HG03159 (cell line): ENCODE results near the gene NDUFB10.
"Not testable (repeated sequence)": the region's sequence is repeated elsewhere in the genome, so short reads cannot be mapped to it uniquely, and the experiment has no call there.

ENCODE experiments used
- ATAC-seq: cut with Tn5 transposase; IDR thresholded peaks from one replicate; pipeline ENCODE4 v1.9.1; 2021; ENCODE audit warnings: mild to moderate bottlenecking, moderate library complexity; ENCODE audit not compliant: unreplicated experiment

Gene NDUFB10

GRCh38 chr16:1944612-1945199 lies 14.6 kb upstream of the NDUFB10 start:
- ATAC-seq = no peak

DNA sequence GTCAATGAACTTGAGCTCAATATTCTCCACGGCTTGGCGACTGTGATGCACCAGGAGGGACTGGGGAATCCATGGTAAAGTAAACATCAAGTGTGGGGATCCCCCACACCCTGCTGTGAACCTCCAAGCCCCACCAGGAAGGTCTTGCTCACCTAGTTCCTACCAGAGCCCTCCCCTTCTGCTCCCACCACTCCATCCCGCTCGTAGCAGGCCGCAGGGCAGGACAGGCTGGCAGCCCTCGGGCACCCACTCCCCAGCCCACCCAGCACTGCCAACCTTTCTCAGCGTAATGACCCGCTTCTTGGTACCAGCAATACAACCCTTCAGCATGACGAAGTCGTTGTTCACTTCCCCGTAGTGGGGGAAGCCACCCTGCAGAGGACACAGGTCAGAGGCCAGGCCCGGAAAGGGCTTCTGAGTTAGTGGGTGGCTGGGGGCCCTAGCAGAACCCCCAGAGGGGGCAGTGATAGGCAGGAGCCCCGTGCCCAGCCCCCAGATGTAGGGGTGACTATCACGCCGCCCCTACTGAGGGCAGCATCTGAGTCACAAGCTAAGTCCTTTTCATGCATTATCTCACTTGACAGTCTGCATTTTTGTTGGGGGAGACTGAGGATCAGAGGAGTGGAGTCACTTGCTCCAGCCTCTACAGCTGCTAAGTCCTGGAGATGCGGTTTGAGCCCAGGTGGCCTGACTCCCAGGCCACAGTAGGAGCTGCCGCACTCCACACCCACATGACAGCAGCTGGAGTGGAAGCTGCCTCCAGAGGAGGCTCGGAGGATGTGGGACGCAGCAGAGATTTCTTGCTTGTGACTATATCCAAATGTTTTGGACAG lies 13.6 kb upstream of the NDUFB10 start:
- ATAC-seq = no peak

DNA sequence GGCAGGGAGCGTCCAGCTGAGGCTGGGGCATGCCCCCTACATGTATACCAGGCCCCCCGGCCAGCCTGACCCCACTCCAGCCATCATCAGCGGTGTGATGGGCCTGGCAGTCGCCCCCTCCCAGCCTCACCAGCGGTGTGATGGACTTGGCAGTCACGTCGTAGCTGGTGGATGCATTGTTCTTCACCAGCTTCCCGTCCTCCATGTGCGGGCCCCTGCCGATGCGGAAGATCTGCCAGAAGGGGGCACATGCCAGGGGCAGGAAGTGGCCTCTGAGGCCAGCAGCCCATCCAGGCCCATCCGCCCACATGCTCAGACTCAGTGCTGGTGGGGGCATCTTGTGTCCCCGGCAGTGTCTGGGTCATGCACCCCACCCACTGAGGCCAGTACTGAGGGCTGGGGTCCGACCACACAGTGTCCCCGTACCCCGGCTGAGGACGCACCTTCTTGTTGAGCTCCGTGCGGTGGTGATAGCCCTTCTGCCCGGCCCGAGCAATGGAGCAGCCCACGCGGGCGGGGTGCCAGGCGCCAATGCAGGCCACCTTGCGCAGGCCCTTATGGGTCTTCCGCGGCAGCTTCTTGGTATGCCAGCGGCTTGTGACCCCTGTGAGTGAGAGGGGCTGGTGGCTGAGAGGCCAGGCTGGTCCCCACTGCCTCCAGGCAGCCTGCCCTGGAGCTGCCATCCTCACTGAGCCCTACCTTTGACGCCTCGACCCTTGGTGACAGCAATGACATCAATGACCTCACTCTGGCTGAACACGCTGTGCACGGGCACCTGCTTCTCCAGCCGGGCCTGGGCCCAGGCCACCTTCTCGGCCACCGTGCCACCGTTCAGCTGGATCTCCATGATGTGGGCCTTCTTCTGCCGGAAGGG lies 12.6 kb upstream of the NDUFB10 start:
- ATAC-seq = no peak

GRCh38 chr16:1947369-1947670 lies 12.0 kb upstream of the NDUFB10 start:
- no peak for ATAC-seq

DNA sequence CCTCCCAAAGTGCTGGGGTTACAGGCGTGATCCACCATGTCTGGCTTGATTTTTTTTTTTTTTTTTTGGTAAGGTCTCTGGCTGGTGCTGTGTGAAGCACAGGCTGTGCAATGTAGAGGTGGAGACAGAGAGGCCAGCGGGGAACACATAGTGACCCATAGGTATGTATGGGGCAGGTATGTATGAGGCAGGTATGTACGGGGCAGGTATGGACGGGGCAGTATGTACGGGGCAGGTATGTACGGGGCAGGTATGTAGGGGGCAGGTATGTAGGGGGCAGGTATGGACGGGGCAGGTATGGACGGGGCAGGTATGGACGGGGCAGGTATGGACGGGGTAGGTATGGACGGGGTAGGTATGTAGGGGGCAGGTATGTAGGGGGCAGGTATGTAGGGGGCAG lies 9.8 kb upstream of the NDUFB10 start:
- ATAC-seq = no peak

DNA sequence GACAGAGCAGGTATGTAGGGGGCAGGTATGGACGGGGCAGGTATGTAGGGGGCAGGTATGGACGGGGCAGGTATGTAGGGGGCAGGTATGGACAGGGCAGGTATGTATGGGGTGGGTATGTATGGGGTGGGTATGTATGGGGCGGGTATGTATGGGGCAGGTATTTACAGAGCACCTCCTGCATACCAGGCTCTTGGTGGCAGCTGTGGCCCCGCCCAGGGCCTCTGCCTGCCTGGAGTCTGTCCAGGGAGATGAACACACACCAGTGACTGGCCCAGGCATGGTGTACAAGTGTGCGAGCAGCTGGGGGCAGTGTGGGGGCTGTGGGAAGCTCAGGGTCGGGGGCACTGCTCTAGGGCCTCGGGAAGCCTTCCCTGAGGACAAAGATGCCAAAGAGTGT lies 9.3 kb upstream of the NDUFB10 start:
- ATAC-seq = no peak

DNA sequence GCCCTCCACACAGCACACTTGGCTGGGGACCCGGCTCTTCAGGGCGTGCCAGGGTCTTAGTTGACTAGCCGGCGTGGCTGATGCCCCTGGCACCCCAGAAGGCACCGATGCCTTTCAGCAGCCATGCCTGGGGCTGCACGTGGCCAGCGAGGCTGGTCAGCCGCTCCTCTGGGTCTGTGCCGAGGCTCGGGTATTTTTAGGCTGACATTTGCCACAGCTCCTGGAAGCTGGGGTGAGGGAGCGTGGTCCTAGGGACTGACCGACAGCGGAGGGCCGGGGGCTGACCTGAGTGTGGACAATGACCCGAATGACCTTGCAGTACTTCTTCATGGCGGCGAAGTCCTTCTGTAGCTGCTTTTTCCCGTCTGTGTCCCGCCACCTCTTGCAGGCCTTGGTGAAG lies 8.8 kb upstream of the NDUFB10 start:
- ATAC-seq = no peak

- ATAC-seq = no peak
Observed at GRCh38 chr16:1953734-1954133, 5.6 kb upstream of the NDUFB10 start.

DNA sequence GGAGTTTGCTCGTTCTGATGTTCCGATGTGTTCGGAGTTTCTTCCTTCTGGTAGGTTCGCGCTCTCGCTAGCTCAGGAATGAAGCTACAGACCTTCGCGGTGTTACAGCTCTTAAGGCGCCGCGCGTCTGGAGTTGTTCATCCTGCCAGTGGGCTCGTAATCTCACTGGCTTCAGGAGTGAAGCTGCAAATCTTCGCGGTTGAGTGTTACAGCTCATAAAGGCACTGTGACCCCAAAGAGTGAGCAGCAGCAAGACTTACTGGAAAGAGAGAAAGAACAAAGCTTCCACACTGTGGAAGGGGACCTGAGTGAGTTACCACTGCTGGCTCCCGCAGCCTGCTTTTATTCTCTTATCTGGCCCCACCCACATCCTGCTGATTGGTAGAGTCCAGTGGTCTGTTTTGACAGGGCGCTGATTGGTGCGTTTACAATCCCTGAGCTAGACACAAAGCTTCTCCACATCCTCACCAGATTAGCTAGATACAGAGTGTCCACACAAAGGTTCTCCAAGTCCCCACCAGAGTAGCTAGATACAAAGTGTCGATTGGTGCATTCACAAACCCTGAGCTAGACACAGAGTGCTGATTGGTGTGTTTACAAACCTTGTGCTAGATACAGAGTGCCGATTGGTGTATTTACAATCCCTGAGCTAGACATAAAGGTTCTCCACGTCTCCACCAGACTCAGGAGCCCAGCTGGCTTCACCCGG lies 1.8 kb upstream of the NDUFB10 start:
- not testable (repeated sequence) for ATAC-seq

GRCh38 chr16:1958143-1958491 lies 1.2 kb upstream of the NDUFB10 start:
- not testable (repeated sequence) for ATAC-seq

DNA sequence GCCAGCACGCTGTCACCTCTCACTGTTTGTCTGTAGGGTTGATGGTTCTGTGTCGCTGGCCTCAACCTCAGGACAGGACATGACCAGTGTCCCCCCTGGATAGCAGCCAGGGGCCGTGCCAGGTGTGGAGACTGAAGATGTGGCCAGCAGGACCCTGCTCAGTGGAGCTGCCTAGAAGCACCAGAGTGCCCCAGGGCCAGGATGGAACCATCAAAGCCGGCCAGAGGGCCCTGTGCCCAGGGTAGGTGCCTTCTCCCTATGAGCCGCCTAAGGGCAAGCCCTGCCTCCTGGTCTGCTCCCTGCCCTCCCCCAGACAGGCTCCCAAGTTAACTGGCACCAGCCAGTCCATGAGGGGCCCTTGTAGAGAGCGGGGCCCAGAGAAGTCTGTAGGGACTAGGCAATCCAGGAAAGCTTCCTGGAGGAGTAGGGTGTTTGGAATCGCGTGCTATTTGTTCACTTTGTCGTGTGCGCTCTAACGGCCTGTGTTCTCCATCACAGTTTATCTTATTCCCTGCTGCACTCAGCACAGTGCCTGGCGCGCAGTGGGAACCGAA lies 546 bp upstream of the NDUFB10 start:
- no peak for ATAC-seq

DNA sequence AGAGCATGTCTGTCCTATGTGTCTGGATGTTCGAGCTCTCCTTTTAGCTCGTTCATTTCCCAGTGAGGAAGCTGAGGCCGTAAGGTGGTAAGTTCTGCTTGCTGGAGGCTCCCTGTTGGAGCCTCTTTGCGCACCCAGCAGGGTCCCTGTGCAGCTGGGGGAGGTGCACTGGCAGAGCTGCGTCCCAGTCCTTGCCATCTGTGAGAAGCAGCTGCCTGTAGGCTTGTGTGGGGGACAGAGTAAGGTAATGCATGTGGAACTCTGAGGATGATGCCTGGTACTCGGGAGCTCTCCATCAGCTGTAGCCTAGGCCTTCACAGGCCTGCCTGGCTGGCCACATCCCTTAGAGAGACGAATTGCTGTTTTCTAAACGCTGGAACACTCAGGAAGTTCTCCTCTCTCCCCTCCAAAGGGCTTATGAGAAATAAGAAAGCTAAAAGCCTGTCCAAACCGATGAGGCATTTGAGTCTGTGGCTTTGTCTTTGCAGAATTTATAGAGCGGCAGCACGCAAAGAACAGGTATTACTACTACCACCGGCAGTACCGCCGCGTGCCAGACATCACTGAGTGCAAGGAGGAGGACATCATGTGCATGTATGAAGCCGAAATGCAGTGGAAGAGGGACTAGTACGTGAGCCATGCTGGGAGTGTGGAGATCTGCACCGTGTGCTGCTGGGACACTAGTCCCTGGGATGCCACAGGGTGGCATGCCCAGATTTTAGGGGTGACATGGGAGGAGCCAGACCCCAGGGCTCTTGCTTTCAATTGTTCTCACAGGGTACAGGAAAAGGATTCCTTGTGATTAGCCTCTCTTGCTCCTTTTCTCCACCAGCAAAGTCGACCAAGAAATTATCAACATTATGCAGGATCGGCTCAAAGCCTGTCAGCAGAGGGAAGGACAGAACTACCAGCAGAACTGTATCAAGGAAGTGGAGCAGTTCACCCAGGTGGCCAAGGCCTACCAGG lies 1.6 kb downstream of the NDUFB10 start:
- ATAC-seq = no peak

DNA sequence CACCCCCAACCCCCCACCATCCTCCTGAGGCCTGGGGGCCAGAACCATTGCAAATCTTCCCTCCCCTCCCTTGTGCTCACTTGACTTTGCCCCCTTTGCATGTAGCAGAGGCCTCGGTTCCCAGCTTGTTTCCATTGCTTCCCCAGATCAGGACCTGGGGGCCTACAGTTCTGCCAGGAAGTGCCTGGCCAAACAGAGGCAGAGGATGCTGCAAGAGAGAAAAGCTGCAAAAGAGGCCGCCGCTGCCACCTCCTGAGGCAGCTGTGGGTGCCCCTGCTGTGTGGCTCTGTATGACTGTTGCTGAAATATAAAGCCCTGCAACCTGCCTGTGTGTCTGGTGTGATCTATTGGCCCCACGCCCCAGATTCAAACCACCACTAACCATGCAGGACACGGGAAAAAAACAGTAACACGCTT lies 2.3 kb downstream of the NDUFB10 start:
- ATAC-seq = no peak

DNA sequence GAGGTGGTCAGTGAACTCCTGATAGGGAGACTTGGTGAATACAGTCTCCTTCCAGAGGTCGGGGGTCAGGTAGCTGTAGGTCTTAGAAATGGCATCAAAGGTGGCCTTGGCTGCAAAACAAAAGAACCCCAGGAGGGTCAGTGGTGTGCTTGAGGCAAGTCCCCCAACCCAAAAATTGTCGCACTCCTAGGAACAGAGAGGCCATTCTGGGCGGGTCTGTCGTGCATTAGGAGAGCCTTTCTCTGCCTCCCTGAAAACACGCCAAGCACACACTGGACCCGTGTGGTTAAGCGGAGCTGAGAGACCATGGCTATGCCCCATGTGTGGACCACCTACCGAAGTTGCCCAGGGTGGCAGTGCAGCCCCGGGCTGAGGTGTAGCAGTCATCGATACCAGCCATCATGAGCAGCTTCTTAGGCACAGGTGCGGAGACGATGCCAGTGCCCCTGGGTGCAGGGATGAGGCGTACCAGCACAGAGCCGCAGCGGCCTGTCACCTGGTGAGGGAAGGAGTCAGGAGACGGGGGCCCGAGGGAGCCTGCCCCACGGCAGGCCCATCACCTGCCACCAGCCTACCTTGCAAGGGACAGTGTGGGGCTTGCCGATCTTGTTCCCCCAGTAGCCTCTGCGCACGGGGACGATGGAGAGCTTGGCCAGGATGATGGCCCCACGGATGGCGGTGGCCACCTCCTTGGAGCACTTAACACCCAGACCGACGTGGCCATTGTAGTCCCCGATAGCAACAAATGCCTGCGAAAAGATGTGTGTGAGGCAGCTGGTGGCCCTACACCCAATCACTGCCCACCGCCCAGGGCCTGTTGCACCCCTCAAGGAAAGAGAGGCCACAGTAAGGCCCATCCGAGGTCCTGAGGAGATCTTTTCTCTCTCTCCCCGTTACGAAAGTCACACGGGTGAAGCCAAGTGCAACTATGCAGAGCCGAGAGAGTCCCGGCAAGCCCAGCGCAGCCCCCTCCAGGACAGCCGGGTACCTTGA lies 3.1 kb downstream of the NDUFB10 start:
- ATAC-seq = not testable (repeated sequence)

DNA sequence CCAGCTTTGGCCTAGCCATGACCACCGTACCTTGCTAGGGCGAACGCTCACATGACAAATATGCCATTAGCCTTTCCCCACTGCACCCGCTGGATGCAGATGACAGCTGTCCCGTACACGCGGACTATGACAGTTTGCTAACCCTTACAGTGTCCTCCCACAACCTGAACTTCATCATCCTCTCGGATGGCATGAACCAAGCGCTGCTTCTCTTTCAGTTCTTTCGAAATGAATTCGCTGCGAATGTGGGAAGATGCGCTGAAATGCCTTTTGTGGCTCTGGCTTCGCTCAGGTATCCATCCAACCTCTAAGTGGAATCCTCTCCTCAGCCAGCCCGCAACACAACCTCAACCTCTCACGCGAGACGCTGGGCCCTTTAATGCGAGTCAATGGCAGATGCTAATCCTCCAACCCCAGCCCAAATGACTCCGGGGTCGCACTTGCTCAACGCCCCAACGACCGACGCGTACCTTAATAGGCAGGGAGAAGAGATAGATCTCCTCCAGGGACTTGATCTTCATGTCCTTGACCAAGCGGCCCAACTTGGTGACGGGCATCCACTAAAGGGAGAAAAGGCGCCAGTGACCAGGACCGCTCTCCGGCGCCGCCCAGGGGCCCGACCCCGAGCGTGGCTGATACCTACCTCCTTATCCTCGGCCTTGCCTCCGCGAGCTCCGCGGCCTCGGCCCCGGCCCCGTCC lies 4.6 kb downstream of the NDUFB10 start:
- no peak for ATAC-seq

DNA sequence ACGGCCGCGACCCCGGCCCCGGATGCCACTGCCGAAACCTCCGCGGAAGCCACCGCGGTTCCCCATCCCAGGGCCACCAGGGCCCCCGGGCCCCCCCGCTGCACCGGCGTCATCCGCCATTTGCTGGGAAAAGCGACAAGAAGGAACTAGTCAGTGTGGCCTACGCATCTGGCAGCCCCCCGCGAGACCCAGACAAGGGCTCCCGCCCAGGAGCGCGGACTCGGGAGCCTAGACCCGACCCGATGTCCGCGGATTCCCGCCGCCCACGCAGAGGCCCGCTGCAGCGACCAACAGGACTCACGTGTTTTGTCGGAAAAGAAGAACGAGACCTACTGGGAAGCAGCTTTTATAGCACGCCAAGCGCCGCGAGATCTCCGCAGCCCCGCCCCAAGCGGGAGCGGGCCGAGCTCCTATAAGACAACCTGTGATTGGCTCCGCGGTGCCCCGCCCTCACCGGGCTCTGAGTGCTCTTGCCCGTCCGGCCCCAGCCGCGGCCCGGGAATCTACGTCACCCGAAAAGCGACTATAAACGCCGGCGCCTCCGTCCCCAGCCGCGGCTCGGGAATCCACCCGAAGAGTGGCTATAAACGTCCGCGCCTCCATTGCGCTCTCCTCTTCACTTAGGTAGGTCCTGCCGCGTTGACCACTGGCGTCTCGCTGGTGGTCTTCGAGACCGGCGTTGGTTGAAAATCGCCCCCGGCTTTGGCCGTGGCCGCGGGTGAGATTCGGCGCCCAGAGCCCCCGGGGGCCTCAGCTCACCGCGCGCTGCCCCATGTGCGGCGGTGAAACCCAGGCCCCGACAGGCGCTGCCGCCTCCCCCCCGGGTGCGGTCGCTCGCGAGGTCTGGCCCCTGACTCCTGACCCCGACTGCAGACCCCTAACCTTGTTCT lies 5.4 kb downstream of the NDUFB10 start, which contains the start of gene RPS2:
TSS of gene RPS2 (minus strand) at position 321 of the 890 bp plus-strand sequence. CDS start at position 120, 201 bp downstream.
- ATAC-seq = peak; percentile 75
